HL-60 (cell line): Measurements from ENCODE around the gene PTPRO.

Experiments used
- DNase-seq, 2 experiments: peaks; one replicate each; pipeline ENCODE4 v3.0.0-alpha.2; 2010 to 2020; ENCODE audit warnings: low read depth in 1 of 2, low spot score in 1 of 2
- H3K27ac ChIP-seq: fragments of 250-450 bp; sonication (Bioruptor Pico); replicated peaks from 2 replicates; pipeline ENCODE4 v1.5.1; 2020; ENCODE audit warnings: mild to moderate bottlenecking, moderate library complexity
- H3K27me3 ChIP-seq: fragments of 250-450 bp; sonication (Bioruptor Pico); 2 replicates; pipeline ENCODE4 v1.5.1; 2021; ENCODE audit warnings: mild to moderate bottlenecking, moderate library complexity; ENCODE audit not compliant: insufficient read depth, poor library complexity, severe bottlenecking
- H3K4me3 ChIP-seq: replicated peaks from 2 replicates; pipeline ENCODE4 v1.5.1; 2011; ENCODE audit warnings: mild to moderate bottlenecking, control low read depth, low read length; ENCODE audit not compliant: insufficient read depth
- GABPA ChIP-seq: IDR thresholded peaks from 2 replicates; pipeline ENCODE4 v1.6.1; 2012; ENCODE audit warnings: low read depth
- POLR2AphosphoS5 ChIP-seq: IDR thresholded peaks from 2 replicates; pipeline ENCODE4 v1.6.1; 2012; ENCODE audit warnings: low read depth
- SPI1 ChIP-seq: IDR thresholded peaks from 2 replicates; pipeline ENCODE4 v1.6.1; 2012; ENCODE audit warnings: low read depth, mild to moderate bottlenecking, borderline replicate concordance
- long read RNA-seq: library from polyadenylated mRNA; unstranded; transcript quantifications from one replicate; pipeline ENCODE4 v2.0.0, GENCODE V29; 2020
- TF ChIP-seq, protein P1 (sequence below): IDR thresholded peaks from one replicate; pipeline ENCODE4 v1.5.1; 2011; ENCODE audit warnings: low read length, control low read depth, inconsistent platforms; ENCODE audit not compliant: insufficient read depth
- TF ChIP-seq, protein P2 (sequence below): IDR thresholded peaks from 2 replicates; pipeline ENCODE4 v1.6.1; 2012; ENCODE audit warnings: low read depth; ENCODE audit not compliant: insufficient replicate concordance

The PTPRO gene
- long read RNA-seq = 0 reads

DNA sequence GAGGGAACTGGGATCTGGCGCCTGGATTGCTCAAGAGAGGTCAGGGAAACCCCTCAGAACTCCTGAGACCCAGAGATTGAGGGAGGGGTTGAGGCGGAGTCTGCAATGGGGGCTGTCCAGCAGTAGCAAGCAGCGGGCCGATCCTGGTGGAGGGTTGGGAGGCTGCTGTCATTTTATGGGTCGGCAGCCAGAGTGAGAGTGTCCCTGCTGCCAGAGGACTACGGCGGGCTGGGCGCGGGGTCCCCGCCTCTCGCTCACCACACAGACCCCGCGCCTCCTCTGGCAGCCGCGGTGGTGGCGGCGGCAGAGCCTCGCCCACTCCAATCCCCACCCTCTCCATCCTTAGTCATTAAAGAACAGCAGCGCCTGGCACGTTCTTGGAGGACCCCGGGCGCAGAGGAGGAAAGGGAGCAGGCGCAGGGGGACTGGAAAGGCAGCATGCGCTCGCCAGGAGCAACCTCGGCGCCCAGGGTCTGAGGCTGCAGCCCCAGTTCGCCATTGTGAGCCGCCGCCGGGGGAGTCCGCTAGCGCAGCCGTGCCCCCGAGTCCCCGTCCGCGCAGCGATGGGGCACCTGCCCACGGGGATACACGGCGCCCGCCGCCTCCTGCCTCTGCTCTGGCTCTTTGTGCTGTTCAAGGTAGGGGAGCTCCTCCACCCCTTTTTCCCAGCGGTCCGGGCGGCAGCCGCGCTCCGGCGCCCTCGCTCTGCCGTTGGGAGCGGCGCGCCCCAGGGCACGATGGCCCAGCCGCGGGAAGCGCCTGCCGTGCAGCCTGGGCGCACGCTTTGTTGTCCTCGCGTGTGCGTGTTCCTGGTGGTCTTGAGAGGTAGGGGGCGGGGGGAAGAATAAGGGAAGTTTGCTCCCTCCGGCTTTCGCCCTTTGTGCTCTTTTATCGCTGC is at the start of gene PTPRO:
Gene PTPRO (plus strand): TSS at position 345 of the 898 bp plus-strand sequence.
- peaks cover 24% of the 10 kb centered on the region for H3K27me3 ChIP-seq
- H3K27ac ChIP-seq = no peak within 1 kb of the TSS
- DNase-seq = no peak
- H3K4me3 ChIP-seq = peak within 1 kb of the TSS; percentile 20; the same call in 1 of the 2 replicates
- TF ChIP-seq GABPA (no peak), POLR2AphosphoS5 (no peak)
- TF ChIP-seq, protein P1, sequence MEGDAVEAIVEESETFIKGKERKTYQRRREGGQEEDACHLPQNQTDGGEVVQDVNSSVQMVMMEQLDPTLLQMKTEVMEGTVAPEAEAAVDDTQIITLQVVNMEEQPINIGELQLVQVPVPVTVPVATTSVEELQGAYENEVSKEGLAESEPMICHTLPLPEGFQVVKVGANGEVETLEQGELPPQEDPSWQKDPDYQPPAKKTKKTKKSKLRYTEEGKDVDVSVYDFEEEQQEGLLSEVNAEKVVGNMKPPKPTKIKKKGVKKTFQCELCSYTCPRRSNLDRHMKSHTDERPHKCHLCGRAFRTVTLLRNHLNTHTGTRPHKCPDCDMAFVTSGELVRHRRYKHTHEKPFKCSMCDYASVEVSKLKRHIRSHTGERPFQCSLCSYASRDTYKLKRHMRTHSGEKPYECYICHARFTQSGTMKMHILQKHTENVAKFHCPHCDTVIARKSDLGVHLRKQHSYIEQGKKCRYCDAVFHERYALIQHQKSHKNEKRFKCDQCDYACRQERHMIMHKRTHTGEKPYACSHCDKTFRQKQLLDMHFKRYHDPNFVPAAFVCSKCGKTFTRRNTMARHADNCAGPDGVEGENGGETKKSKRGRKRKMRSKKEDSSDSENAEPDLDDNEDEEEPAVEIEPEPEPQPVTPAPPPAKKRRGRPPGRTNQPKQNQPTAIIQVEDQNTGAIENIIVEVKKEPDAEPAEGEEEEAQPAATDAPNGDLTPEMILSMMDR = no peak
- TF ChIP-seq, protein P2, sequence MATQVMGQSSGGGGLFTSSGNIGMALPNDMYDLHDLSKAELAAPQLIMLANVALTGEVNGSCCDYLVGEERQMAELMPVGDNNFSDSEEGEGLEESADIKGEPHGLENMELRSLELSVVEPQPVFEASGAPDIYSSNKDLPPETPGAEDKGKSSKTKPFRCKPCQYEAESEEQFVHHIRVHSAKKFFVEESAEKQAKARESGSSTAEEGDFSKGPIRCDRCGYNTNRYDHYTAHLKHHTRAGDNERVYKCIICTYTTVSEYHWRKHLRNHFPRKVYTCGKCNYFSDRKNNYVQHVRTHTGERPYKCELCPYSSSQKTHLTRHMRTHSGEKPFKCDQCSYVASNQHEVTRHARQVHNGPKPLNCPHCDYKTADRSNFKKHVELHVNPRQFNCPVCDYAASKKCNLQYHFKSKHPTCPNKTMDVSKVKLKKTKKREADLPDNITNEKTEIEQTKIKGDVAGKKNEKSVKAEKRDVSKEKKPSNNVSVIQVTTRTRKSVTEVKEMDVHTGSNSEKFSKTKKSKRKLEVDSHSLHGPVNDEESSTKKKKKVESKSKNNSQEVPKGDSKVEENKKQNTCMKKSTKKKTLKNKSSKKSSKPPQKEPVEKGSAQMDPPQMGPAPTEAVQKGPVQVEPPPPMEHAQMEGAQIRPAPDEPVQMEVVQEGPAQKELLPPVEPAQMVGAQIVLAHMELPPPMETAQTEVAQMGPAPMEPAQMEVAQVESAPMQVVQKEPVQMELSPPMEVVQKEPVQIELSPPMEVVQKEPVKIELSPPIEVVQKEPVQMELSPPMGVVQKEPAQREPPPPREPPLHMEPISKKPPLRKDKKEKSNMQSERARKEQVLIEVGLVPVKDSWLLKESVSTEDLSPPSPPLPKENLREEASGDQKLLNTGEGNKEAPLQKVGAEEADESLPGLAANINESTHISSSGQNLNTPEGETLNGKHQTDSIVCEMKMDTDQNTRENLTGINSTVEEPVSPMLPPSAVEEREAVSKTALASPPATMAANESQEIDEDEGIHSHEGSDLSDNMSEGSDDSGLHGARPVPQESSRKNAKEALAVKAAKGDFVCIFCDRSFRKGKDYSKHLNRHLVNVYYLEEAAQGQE = no peak

DNA sequence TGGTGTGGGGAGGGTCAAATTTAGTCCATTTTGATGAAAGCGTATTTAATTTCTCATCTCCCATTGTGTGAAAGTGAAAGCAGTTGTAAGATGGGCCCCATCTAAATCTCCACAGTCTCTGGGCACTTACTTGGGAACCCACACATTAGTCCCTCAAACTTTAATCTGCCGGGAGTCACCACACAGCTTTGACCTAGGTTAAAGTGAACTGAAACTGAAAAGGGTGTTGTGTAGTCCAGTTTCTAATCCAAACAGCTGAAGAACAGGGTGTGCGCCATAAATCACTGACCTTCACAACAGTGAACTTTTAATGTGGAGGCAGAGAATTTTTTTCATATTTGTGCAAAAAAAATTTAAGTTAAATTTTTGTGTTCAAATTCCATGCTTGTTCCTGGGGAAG is 48.4 kb upstream of the PTPRO start:
- Histone ChIP-seq H3K27me3 (no peaks in the 10 kb centered on the region), H3K4me3 (no peak overlapping the region), H3K27ac (no peak overlapping the region)
- DNase-seq = no peak
- TF ChIP-seq SPI1 = no peak

DNA sequence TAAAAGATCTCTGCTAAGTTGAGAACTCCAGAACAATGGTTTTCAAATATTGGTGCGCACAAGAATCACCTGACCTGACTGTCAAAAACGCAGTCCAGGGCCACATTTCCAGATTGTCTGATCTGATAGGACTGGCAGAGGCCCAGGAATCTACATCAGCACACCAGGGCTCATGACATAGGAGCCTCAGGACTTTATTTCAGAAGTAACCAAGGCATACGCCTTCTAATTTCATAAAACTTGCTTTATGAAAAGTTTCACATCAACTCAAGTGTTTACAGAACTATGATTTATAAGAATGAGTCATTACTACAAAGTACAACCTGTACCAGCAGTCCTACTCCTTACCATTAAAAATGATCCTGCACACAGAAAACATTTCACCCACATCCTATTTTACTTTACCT is 47.7 kb upstream of the PTPRO start:
- TF ChIP-seq POLR2AphosphoS5 = no peak
- DNase-seq = no peak
- H3K4me3 ChIP-seq = no peak overlapping the region
- H3K27me3 ChIP-seq = no peaks in the 10 kb centered on the region
- no peak overlapping the region for H3K27ac ChIP-seq

DNA sequence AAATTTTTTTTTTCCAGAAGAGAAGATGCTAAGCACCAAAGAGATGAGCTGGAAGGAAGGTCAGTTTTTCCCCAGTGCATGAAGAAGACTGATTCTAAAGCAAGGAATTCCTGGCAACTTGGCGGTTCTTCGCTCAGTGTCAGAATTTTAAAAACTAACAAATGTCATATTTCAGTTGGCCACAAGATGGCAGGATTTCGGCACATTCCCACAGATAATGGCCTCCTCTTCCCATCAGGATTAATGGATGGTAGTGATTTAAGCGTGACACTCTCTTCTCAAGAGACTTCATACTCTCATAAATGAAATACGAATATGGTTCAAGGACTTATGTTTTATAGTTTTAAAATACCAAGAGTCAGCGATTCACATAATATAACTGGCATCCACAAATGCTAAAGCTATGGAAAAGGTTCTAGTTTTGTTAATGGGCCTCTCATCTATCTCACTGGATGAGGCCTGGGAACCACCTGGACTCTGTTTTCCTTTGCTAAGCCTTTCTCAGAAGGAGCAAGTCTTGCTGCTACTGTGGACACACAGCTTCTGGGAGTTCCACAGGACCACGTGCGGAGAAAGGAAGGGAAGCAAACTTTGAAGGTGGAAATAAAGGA is 46.1 kb upstream of the PTPRO start:
- H3K27ac ChIP-seq = no peak overlapping the region
- no peak for DNase-seq
- no peaks in the 10 kb centered on the region for H3K27me3 ChIP-seq
- TF ChIP-seq, protein P1 = peak; percentile 33
- TF ChIP-seq POLR2AphosphoS5 (no peak), GABPA (no peak), SPI1 (no peak)
- TF ChIP-seq, protein P2 = no peak
- H3K4me3 ChIP-seq = no peak overlapping the region
